Mucosa of descending colon (tissue), 3 donors: ENCODE results near the gene SRPRB. TPM values are rescaled to one million over a fixed set of nuclear protein-coding genes. Genes with fewer than 3 reads are reported as not detected.

ENCODE experiments used
- ATAC-seq: fragments of 200-7000 bp; cut with Tn5 transposase; one replicate; pipeline ENCODE4 v1.9.1; 2020; ENCODE audit warnings: mild to moderate bottlenecking, moderate library complexity
- DNase-seq, 3 donors: peaks; one replicate each; pipeline ENCODE4 v3.0.0-alpha.2; 2020
- H3K36me3 ChIP-seq: fragments of 200-600 bp; one replicate; pipeline ENCODE4 v1.8.0; 2021; ENCODE audit warnings: low read depth, mild to moderate bottlenecking
- H3K4me1 ChIP-seq: fragments of 200-600 bp; one replicate; pipeline ENCODE4 v1.8.0; 2021; ENCODE audit warnings: low read depth, mild to moderate bottlenecking
- H3K4me3 ChIP-seq: fragments of 200-600 bp; one replicate; pipeline ENCODE4 v1.8.0; 2021; ENCODE audit warnings: mild to moderate bottlenecking
- H3K9me3 ChIP-seq: fragments of 200-600 bp; one replicate; pipeline ENCODE4 v1.8.0; 2021; ENCODE audit warnings: mild to moderate bottlenecking
- CTCF ChIP-seq: fragments of 200-600 bp; IDR thresholded peaks from one replicate; pipeline ENCODE4 v1.8.0; 2022; ENCODE audit warnings: antibody characterized with exemption, mild to moderate bottlenecking
- intact Hi-C, 2 donors: fragments of 100-400 bp; cut with DNase I in 1 of 2; cut with micrococcal nuclease in 1 of 2; formaldehyde crosslinking; loops; one replicate each; pipeline versions ENCODE4 v1.11.0 to v1.11.1; 2022; cut with DNase I, micrococcal nuclease
- total RNA-seq, 3 donors: library from RNA; stranded (reverse); fragmentation: NEBNext Ultra II Directional in 2 of 3; extraction: Animal tissue kit (Norgen Biotek cat#: 25700) in 2 of 3; gene quantifications; one replicate each; pipeline versions ENCODE4 v1.2.1 to v1.2.4, GENCODE V29; 2021 to 2023
- donor health status: DM: no; HTN: no; CAD: no; lungs with moderate emphysema.
- donor health status: DM: no; HTN: no; CAD: no.
- donor health status: DM: no; HTN: yes; CAD: no.

The SRPRB gene
- total RNA-seq, 3 donors from 2014 or later: 29.2 to 38.1 (median 31.2) TPM

GRCh38 chr3:133829310-133829707, 23.7 kb downstream of the SRPRB start:
- no peaks in the 10 kb centered on the region for H3K4me1 ChIP-seq
- DNase-seq: no peak
- H3K4me3 ChIP-seq: no peak overlapping the region
- intact Hi-C loops: no loop called here
- ATAC-seq: no peak
- TF ChIP-seq CTCF: no peak
- H3K9me3 ChIP-seq: no peaks in the 10 kb centered on the region
- H3K36me3 ChIP-seq: no peaks in the 10 kb centered on the region

- no peaks in the 10 kb centered on the region for H3K36me3 ChIP-seq
- intact Hi-C loops: no loop called here
- H3K4me1 ChIP-seq: no peaks in the 10 kb centered on the region
- no peak for TF ChIP-seq CTCF
- no peak for ATAC-seq
- no peak overlapping the region for H3K4me3 ChIP-seq
- H3K9me3 ChIP-seq: no peaks in the 10 kb centered on the region
- DNase-seq: no peak
Observed at GRCh38 chr3:133830071-133830470, 24.5 kb downstream of the SRPRB start.

- no peak for ATAC-seq
- intact Hi-C loops: no loop called here
- no peak for TF ChIP-seq CTCF
- Histone ChIP-seq H3K9me3 (no peaks in the 10 kb centered on the region), H3K4me1 (no peaks in the 10 kb centered on the region), H3K4me3 (no peak overlapping the region), H3K36me3 (no peaks in the 10 kb centered on the region)
- DNase-seq: no peak
Observed at GRCh38 chr3:133831966-133832801, 26.6 kb downstream of the SRPRB start.

- no peak for TF ChIP-seq CTCF
- intact Hi-C loops: no loop called here
- Histone ChIP-seq H3K4me1 (no peaks in the 10 kb centered on the region), H3K9me3 (no peaks in the 10 kb centered on the region), H3K4me3 (no peak overlapping the region), H3K36me3 (no peaks in the 10 kb centered on the region)
- no peak for DNase-seq
- ATAC-seq: no peak
Observed at GRCh38 chr3:133832802-133833144, 27.2 kb downstream of the SRPRB start.

- Histone ChIP-seq H3K36me3 (no peaks in the 10 kb centered on the region), H3K4me1 (no peaks in the 10 kb centered on the region), H3K9me3 (no peaks in the 10 kb centered on the region), H3K4me3 (no peak overlapping the region)
- ATAC-seq (no peak), DNase-seq (no peak)
- TF ChIP-seq CTCF: no peak
- intact Hi-C loops: no loop called here
Observed at GRCh38 chr3:133833267-133833666, 27.7 kb downstream of the SRPRB start.
